ENCODE measurements around the gene AFP.

Gene AFP

GRCh38 chr4:73415807-73416238, 20.2 kb upstream of the AFP start:
- DNase-seq, result no peak

GRCh38 chr4:73416423-73417087, 19.5 kb upstream of the AFP start:
- no peak for DNase-seq

DNA sequence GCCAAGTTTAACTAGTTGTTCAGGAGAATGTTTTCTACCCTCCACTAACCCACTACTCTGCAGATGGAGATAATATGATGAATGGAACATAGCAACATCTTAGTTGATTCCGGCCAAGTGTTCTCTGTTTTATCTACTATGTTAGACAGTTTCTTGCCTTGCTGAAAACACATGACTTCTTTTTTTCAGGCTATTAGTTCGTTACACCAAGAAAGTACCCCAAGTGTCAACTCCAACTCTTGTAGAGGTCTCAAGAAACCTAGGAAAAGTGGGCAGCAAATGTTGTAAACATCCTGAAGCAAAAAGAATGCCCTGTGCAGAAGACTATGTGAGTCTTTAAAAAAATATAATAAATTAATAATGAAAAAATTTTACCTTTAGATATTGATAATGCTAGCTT, 18.7 kb upstream of the AFP start:
- no peak for DNase-seq

GRCh38 chr4:73417973-73418372, 18.0 kb upstream of the AFP start:
- no peak for DNase-seq

DNA sequence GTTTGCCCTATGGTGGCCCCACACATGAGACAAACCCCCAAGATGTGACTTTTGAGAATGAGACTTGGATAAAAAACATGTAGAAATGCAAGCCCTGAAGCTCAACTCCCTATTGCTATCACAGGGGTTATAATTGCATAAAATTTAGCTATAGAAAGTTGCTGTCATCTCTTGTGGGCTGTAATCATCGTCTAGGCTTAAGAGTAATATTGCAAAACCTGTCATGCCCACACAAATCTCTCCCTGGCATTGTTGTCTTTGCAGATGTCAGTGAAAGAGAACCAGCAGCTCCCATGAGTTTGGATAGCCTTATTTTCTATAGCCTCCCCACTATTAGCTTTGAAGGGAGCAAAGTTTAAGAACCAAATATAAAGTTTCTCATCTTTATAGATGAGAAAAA, 17.3 kb upstream of the AFP start:
- no peak for DNase-seq

DNA sequence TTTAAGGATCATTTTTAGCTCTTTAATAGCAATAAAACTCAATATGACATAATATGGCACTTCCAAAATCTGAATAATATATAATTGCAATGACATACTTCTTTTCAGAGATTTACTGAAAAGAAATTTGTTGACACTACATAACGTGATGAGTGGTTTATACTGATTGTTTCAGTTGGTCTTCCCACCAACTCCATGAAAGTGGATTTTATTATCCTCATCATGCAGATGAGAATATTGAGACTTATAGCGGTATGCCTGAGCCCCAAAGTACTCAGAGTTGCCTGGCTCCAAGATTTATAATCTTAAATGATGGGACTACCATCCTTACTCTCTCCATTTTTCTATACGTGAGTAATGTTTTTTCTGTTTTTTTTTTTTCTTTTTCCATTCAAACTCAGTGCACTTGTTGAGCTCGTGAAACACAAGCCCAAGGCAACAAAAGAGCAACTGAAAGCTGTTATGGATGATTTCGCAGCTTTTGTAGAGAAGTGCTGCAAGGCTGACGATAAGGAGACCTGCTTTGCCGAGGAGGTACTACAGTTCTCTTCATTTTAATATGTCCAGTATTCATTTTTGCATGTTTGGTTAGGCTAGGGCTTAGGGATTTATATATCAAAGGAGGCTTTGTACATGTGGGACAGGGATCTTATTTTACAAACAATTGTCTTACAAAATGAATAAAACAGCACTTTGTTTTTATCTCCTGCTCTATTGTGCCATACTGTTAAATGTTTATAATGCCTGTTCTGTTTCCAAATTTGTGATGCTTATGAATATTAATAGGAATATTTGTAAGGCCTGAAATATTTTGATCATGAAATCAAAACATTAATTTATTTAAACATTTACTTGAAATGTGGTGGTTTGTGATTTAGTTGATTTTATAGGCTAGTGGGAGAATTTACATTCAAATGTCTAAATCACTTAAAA, 16.6 kb upstream of the AFP start:
- DNase-seq, result no peak

GRCh38 chr4:73420615-73421014, 15.4 kb upstream of the AFP start:
- no peak for DNase-seq

GRCh38 chr4:73421708-73422457, 14.1 kb upstream of the AFP start:
- no peak for DNase-seq

- no peak for DNase-seq
These were observed 13.6 kb upstream of the AFP start for GRCh38 chr4:73422458-73422752.

GRCh38 chr4:73423184-73423583, 12.8 kb upstream of the AFP start:
- no peak for DNase-seq

GRCh38 chr4:73426666-73427065, 9.4 kb upstream of the AFP start:
- no peak for DNase-seq

DNA sequence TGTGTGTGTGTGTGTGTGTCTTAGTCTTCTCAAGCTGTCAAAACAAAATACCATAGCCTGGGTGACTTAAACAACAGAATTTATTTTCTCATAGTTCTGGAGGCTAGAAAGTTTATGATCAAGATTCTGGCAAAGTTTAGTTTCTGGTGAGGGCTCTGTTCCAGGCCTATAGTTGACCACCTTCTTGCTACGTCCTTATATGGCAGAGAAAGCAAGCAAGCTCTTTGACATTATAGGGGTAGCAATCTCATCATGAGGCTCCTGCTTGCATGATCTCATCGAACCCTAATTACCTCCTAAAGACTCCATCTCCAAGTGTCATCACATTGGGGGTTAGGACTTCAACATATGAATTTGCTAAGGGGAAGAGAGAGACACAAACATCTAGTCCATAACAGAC, 6.9 kb upstream of the AFP start:
- DNase-seq, result no peak

- no peak for DNase-seq
These were observed 6.0 kb upstream of the AFP start for GRCh38 chr4:73429826-73430587.

DNA sequence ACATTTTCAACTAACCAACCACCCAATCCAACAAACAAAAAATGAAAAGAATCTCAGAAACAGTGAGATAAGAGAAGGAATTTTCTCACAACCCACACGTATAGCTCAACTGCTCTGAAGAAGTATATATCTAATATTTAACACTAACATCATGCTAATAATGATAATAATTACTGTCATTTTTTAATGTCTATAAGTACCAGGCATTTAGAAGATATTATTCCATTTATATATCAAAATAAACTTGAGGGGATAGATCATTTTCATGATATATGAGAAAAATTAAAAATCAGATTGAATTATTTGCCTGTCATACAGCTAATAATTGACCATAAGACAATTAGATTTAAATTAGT, 4.2 kb upstream of the AFP start:
- DNase-seq, result no peak

GRCh38 chr4:73432169-73433000, 3.6 kb upstream of the AFP start:
- DNase-seq, result no peak

GRCh38 chr4:73433140-73433539, 2.9 kb upstream of the AFP start:
- DNase-seq, result no peak

DNA sequence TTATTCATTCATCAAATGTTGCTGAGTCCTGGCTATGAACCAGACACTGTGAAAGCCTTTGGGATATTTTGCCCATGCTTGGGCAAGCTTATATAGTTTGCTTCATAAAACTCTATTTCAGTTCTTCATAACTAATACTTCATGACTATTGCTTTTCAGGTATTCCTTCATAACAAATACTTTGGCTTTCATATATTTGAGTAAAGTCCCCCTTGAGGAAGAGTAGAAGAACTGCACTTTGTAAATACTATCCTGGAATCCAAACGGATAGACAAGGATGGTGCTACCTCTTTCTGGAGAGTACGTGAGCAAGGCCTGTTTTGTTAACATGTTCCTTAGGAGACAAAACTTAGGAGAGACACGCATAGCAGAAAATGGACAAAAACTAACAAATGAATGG, 1.7 kb upstream of the AFP start:
- no peak for DNase-seq

GRCh38 chr4:73436674-73437557, 895 bp downstream of the AFP start:
- DNase-seq, result no peak

GRCh38 chr4:73437558-73437956, 1.5 kb downstream of the AFP start:
- no peak for DNase-seq

- no peak for DNase-seq
These were observed 2.0 kb downstream of the AFP start for GRCh38 chr4:73438048-73438447.

DNA sequence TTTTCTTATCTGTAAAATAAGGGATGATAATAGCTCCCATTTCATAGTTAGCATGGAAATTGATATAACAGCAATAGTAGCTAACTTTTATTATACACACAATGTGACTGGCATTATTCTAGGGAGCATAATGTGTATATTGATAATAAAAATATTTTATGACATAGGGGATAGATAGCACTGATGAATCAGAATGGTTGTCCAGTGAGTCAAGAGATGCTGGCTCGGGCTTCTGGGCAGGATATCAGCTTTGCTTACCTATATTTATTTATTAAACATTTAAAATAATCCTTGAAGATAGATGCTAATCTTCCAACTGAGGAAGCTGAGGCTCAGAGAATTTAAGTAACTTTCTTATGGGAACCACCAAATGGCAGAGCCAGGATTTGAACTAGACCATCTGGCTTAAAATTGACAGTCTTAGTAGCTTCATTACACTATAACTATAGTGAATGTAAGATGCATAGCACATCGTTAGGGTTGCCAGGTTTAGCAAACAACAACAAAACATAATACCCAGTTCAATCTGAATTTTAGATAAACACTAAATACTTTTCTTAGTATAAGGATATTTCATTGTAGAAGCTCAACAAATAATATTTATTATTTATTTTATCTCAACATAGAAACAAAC, 2.7 kb downstream of the AFP start:
- no peak for DNase-seq
